CD14-positive monocyte (primary cell): ENCODE data around the gene MRPL41. TPM values are rescaled to one million over a fixed set of nuclear protein-coding genes. Genes with fewer than 3 reads are reported as not detected.

Experiments used
- DNase-seq, 3 donors: peaks; one replicate each; pipeline ENCODE4 v3.0.0-alpha.2; 2011 to 2022
- H2AFZ ChIP-seq: 2 replicates; pipeline ENCODE4 v1.6.0; 2012; ENCODE audit warnings: mild to moderate bottlenecking, low read depth, low read length, inconsistent platforms; ENCODE audit not compliant: insufficient read depth, poor library complexity, severe bottlenecking
- H3K27ac ChIP-seq, 2 donors: 1 replicate in 1 of 2; 2 replicates in 1 of 2; pipeline ENCODE4 v1.5.1; 2012 to 2013; ENCODE audit warnings: low read length in 2 of 2, control low read depth in 1 of 2, inconsistent platforms in 1 of 2, low read depth in 1 of 2, mild to moderate bottlenecking in 1 of 2
- H3K27me3 ChIP-seq, 2 donors: one replicate each; pipeline versions ENCODE4 v1.6.0 to v1.6.1; 2011 to 2013; ENCODE audit warnings: low read length in 2 of 2; ENCODE audit not compliant: control insufficient read depth in 2 of 2, insufficient read depth in 2 of 2
- H3K36me3 ChIP-seq, 2 donors: replicated peaks in 1 of 2; 1 replicate in 1 of 2; 2 replicates in 1 of 2; pipeline versions ENCODE4 v1.5.1 to v1.6.1; 2012 to 2013; ENCODE audit warnings: low read length in 2 of 2, control low read depth in 1 of 2, inconsistent platforms in 1 of 2, mild to moderate bottlenecking in 1 of 2; ENCODE audit not compliant: insufficient read depth in 2 of 2, control insufficient read depth in 1 of 2
- H3K4me1 ChIP-seq, 2 donors: 1 replicate in 1 of 2; 2 replicates in 1 of 2; pipeline versions ENCODE4 v1.5.1 to v1.6.1; 2012 to 2013; ENCODE audit warnings: low read length in 2 of 2, control low read depth in 1 of 2, inconsistent platforms in 1 of 2, mild to moderate bottlenecking in 1 of 2, moderate library complexity in 1 of 2; ENCODE audit not compliant: insufficient read depth in 2 of 2, control insufficient read depth in 1 of 2
- H3K4me2 ChIP-seq: replicated peaks from 2 replicates; pipeline ENCODE3; 2012; ENCODE audit warnings: low read length, moderate library complexity, mild to moderate bottlenecking; ENCODE audit not compliant: poor library complexity, severe bottlenecking; ENCODE audit errors: extremely low read depth
- H3K4me3 ChIP-seq, 3 experiments: fragments of 200-600 bp in 1 of 3; sonication (generic) in 1 of 3; replicated peaks in 1 of 3; 1 replicate in 2 of 3; 2 replicates in 1 of 3; pipeline ENCODE4 v1.5.1; 2011 to 2013; ENCODE audit warnings: low read length in 3 of 3, mild to moderate bottlenecking in 3 of 3, control low read depth in 2 of 3, low read depth in 2 of 3, inconsistent platforms in 1 of 3, moderate library complexity in 1 of 3
- H3K79me2 ChIP-seq: 2 replicates; pipeline ENCODE4 v1.6.0; 2012; ENCODE audit warnings: mild to moderate bottlenecking, control low read depth, inconsistent platforms, low read length, moderate library complexity; ENCODE audit not compliant: insufficient read depth
- H3K9ac ChIP-seq: 2 replicates; pipeline ENCODE4 v1.6.0; 2017; ENCODE audit warnings: low read length, mild to moderate bottlenecking; ENCODE audit not compliant: insufficient read depth, poor library complexity, severe bottlenecking
- H3K9me3 ChIP-seq, 2 donors: replicated peaks in 1 of 2; 1 replicate in 1 of 2; 2 replicates in 1 of 2; pipeline versions ENCODE4 v1.5.1 to v1.6.1; 2012 to 2013; ENCODE audit warnings: low read length in 2 of 2, control low read depth in 1 of 2; ENCODE audit not compliant: control insufficient read depth in 1 of 2, insufficient read depth in 1 of 2
- H4K20me1 ChIP-seq: 2 replicates; pipeline ENCODE4 v1.6.0; 2012; ENCODE audit warnings: mild to moderate bottlenecking, low read length, control low read depth, moderate library complexity; ENCODE audit not compliant: insufficient read depth
- H3K27ac Mint-ChIP-seq, 7 donors: one replicate each; pipeline ENCODE4 v1.8.0; 2020; ENCODE audit warnings: mild to moderate bottlenecking in 7 of 7, mixed read lengths in 7 of 7, moderate library complexity in 6 of 7, inconsistent platforms in 2 of 7
- H3K27me3 Mint-ChIP-seq, 3 donors: one replicate each; pipeline ENCODE4 v1.8.0; 2021 to 2022; ENCODE audit warnings: low read depth in 3 of 3, mild to moderate bottlenecking in 3 of 3, mixed read lengths in 3 of 3, moderate library complexity in 3 of 3, inconsistent platforms in 1 of 3
- H3K36me3 Mint-ChIP-seq, 2 donors: one replicate each; pipeline ENCODE4 v1.8.0; 2020; ENCODE audit warnings: mixed read lengths in 2 of 2, inconsistent platforms in 1 of 2, mild to moderate bottlenecking in 1 of 2
- H3K4me1 Mint-ChIP-seq: one replicate; pipeline ENCODE4 v1.8.0; 2020; ENCODE audit warnings: mild to moderate bottlenecking, mixed read lengths
- H3K4me3 Mint-ChIP-seq, 2 donors: one replicate each; pipeline ENCODE4 v1.8.0; 2020; ENCODE audit warnings: mild to moderate bottlenecking in 2 of 2, mixed read lengths in 2 of 2, moderate library complexity in 1 of 2
- H3K9me3 Mint-ChIP-seq, 7 donors: one replicate each; pipeline ENCODE4 v1.8.0; 2020 to 2022; ENCODE audit warnings: mixed read lengths in 7 of 7, mild to moderate bottlenecking in 6 of 7, moderate library complexity in 6 of 7, inconsistent platforms in 2 of 7
- WGBS: methylation state at CpG from one replicate; pipeline ENCODE4 v1.1.5; 2013; ENCODE audit warnings: missing lambda C conversion rate; ENCODE audit not compliant: insufficient coverage; 5-methylcytosine and 5-hydroxymethylcytosine counted together
- intact Hi-C, 2 donors: fragments of 100-400 bp; cut with micrococcal nuclease; formaldehyde crosslinking; loops; one replicate each; pipeline versions ENCODE4 v1.15.0 to v1.15.1; 2023
- polyA plus RNA-seq, 3 donors: library from polyadenylated mRNA; depleted of rRNA in 1 of 3; unstranded in 2 of 3; stranded (reverse) in 1 of 3; fragments of 300-500 nt in 2 of 3; fragments of >200 nt in 1 of 3; fragmentation: Illumina TruSeq in 2 of 3; gene quantifications; 1 replicate in 2 of 3; 2 replicates in 1 of 3; pipeline ENCODE4 v1.2.3, GENCODE V29; 2012 to 2021
- TF ChIP-seq, protein P1 (sequence below): fragments of 200-600 bp; IDR thresholded peaks from one replicate; pipeline ENCODE4 v1.8.0; 2022; ENCODE audit warnings: antibody characterized with exemption, mild to moderate bottlenecking

Gene MRPL41
- polyA plus RNA-seq, 3 donors: 17.3 to 49.4 (median 33.2) TPM

GRCh38 chr9:137521405-137521985 lies 30.2 kb upstream of the MRPL41 start:
- H3K9me3 Mint-ChIP-seq: no peaks in the 10 kb centered on the region
- H3K27me3 Mint-ChIP-seq: peaks cover 0 to 2% (median 2%) of the 10 kb centered on the region in 3 donors
- H3K4me3 Mint-ChIP-seq: no peak overlapping the region
- no peak overlapping the region for H3K27ac ChIP-seq
- H3K36me3 ChIP-seq: no peaks in the 10 kb centered on the region
- no peak overlapping the region for H2AFZ ChIP-seq
- TF ChIP-seq, protein P1, sequence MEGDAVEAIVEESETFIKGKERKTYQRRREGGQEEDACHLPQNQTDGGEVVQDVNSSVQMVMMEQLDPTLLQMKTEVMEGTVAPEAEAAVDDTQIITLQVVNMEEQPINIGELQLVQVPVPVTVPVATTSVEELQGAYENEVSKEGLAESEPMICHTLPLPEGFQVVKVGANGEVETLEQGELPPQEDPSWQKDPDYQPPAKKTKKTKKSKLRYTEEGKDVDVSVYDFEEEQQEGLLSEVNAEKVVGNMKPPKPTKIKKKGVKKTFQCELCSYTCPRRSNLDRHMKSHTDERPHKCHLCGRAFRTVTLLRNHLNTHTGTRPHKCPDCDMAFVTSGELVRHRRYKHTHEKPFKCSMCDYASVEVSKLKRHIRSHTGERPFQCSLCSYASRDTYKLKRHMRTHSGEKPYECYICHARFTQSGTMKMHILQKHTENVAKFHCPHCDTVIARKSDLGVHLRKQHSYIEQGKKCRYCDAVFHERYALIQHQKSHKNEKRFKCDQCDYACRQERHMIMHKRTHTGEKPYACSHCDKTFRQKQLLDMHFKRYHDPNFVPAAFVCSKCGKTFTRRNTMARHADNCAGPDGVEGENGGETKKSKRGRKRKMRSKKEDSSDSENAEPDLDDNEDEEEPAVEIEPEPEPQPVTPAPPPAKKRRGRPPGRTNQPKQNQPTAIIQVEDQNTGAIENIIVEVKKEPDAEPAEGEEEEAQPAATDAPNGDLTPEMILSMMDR: no peak
- no peak overlapping the region for H3K4me3 ChIP-seq
- peaks cover 2% of the 10 kb centered on the region for H3K4me1 Mint-ChIP-seq
- no peaks in the 10 kb centered on the region for H3K27me3 ChIP-seq
- intact Hi-C loops: loop anchor here in 1 of 2 donors (10.0 kb wide), 2 partner anchors 97 to 227 kb away; partner anchors contain the start of genes EXD3 and NOXA1
- no peaks in the 10 kb centered on the region for H3K36me3 Mint-ChIP-seq
- no peaks in the 10 kb centered on the region for H3K4me1 ChIP-seq
- H3K27ac Mint-ChIP-seq: no peak overlapping the region
- no peak for DNase-seq
- no peaks in the 10 kb centered on the region for H3K79me2 ChIP-seq
- no peaks in the 10 kb centered on the region for H4K20me1 ChIP-seq
- H3K4me2 ChIP-seq: no peak overlapping the region
- H3K9ac ChIP-seq: no peak overlapping the region
- no peaks in the 10 kb centered on the region for H3K9me3 ChIP-seq
- WGBS: 96% methylated on average over 12 of the region's 18 CpGs

- peaks cover 5% of the 10 kb centered on the region for H3K4me1 Mint-ChIP-seq
- Histone ChIP-seq H4K20me1 (no peaks in the 10 kb centered on the region), H3K36me3 (no peaks in the 10 kb centered on the region), H3K9ac (no peak overlapping the region), H3K79me2 (no peaks in the 10 kb centered on the region), H3K4me3 (no peak overlapping the region), H3K27ac (no peak overlapping the region), H2AFZ (no peak overlapping the region), H3K9me3 (no peaks in the 10 kb centered on the region), H3K4me2 (no peak overlapping the region), H3K27me3 (no peaks in the 10 kb centered on the region), H3K4me1 (no peaks in the 10 kb centered on the region)
- H3K9me3 Mint-ChIP-seq: no peaks in the 10 kb centered on the region
- TF ChIP-seq, protein P1: no peak
- peak overlapping the region in 2 of 7 donors; percentile 17 to 54 for H3K27ac Mint-ChIP-seq
- intact Hi-C loops: loop anchor here in 1 of 2 donors (10.0 kb wide), 2 partner anchors 98 to 228 kb away; partner anchors contain the start of genes EXD3 and NOXA1
- 95% methylated on average over 29 of the region's 36 CpGs for WGBS
- no peak for DNase-seq
- H3K4me3 Mint-ChIP-seq: no peak overlapping the region
- peaks cover 0 to 4% (median 2%) of the 10 kb centered on the region in 3 donors for H3K27me3 Mint-ChIP-seq
- no peaks in the 10 kb centered on the region for H3K36me3 Mint-ChIP-seq
These were observed 28.8 kb upstream of the MRPL41 start for GRCh38 chr9:137522746-137523455.
